ENCODE results near the gene SPATA25.

The SPATA25 gene

GRCh38 chr20:45863543-45864470 lies 23.6 kb downstream of the SPATA25 start:
- DNase-seq (ENCODE audit: low spot score), result no peak

- no peak for DNase-seq (ENCODE audit: low spot score)
These were observed 26.0 kb downstream of the SPATA25 start for GRCh38 chr20:45861221-45862075.

GRCh38 chr20:45860560-45861220 lies 26.7 kb downstream of the SPATA25 start:
- no peak for DNase-seq (ENCODE audit: low spot score)

GRCh38 chr20:45859916-45860315 lies 27.5 kb downstream of the SPATA25 start:
- DNase-seq (ENCODE audit: low spot score), result no peak

- DNase-seq (ENCODE audit: low spot score), result no peak
These were observed 29.6 kb downstream of the SPATA25 start for GRCh38 chr20:45857882-45858216.

GRCh38 chr20:45857114-45857881 lies 30.1 kb downstream of the SPATA25 start, which contains the start of the genes ACOT8 and ZSWIM3:
Gene ACOT8, minus strand, starts transcription at chr20:45857392. Its CDS starts 77 bp downstream, at chr20:45857315.
Gene ZSWIM3, plus strand, starts transcription at chr20:45857614. Its CDS starts 212 bp downstream, at chr20:45857826.
- peak; percentile 100 for DNase-seq (ENCODE audit: low spot score)

- no peak for DNase-seq (ENCODE audit: low spot score)
These were observed 33.9 kb downstream of the SPATA25 start for GRCh38 chr20:45853484-45853883.

- DNase-seq (ENCODE audit: low spot score), result no peak
These were observed 35.1 kb downstream of the SPATA25 start for GRCh38 chr20:45852326-45852725.

GRCh38 chr20:45851501-45851900 lies 35.9 kb downstream of the SPATA25 start:
- no peak for DNase-seq (ENCODE audit: low spot score)

GRCh38 chr20:45850926-45851325 lies 36.5 kb downstream of the SPATA25 start:
- no peak for DNase-seq (ENCODE audit: low spot score)

GRCh38 chr20:45850238-45850637 lies 37.2 kb downstream of the SPATA25 start:
- DNase-seq (ENCODE audit: low spot score), result no peak

GRCh38 chr20:45848969-45849582 lies 38.3 kb downstream of the SPATA25 start:
- no peak for DNase-seq (ENCODE audit: low spot score)

- DNase-seq (ENCODE audit: low spot score), result no peak
These were observed 39.0 kb downstream of the SPATA25 start for GRCh38 chr20:45848421-45848820.

- DNase-seq (ENCODE audit: low spot score), result no peak
These were observed 42.0 kb downstream of the SPATA25 start for GRCh38 chr20:45845452-45845851.

- DNase-seq (ENCODE audit: low spot score), result no peak
These were observed 43.9 kb downstream of the SPATA25 start for GRCh38 chr20:45843506-45843905.

GRCh38 chr20:45842169-45842812 lies 45.1 kb downstream of the SPATA25 start:
- no peak for DNase-seq (ENCODE audit: low spot score)

GRCh38 chr20:45841407-45842129 lies 45.9 kb downstream of the SPATA25 start:
- DNase-seq (ENCODE audit: low spot score), result no peak

- no peak for DNase-seq (ENCODE audit: low spot score)
These were observed 46.7 kb downstream of the SPATA25 start for GRCh38 chr20:45840700-45841198.

- DNase-seq (ENCODE audit: low spot score), result no peak
These were observed 50.6 kb downstream of the SPATA25 start for GRCh38 chr20:45836841-45837240.

Measured in SW480 (cell line).